HPDE6-E6E7 (cell line): ENCODE measurements around the gene BDH2.
A peak's percentile ranks its signal among the peaks of the same experiment; 100 is the strongest.

Experiments used
- DNase-seq: peaks from one replicate; pipeline ENCODE4 v3.0.0; 2011; ENCODE audit warnings: missing footprints; ENCODE audit errors: extremely low spot score

BDH2 gene

GRCh38 chr4:103099691-103100392 is at the start of gene BDH2:
Gene BDH2, minus strand, starts transcription at chr4:103099834. Its CDS starts 3,580 bp downstream, at chr4:103096254.
- peak; percentile 76 for DNase-seq

DNA sequence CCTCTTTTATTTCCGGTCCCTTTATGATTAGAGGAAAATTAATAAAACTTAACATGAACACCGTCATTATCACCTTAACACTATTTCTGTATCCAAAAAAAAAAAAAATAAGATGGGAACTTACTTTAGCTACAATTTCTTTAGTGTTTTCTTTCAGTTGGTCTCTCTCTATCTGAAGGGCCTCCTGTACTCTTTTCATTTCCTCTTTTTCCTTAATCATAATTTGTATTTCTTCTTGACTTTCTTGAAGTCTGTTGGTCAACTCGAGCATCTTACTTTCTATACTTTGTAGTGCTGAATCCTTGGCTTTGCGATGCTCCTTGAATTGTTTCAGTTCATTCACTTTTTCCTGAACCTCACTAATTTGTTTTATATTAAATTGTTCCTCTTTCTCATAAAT is 45.3 kb upstream of the BDH2 start:
- no peak for DNase-seq

- no peak for DNase-seq
Measured at GRCh38 chr4:103137446-103137827, 37.8 kb upstream of the BDH2 start.

GRCh38 chr4:103136671-103137445 is 37.2 kb upstream of the BDH2 start:
- no peak for DNase-seq

DNA sequence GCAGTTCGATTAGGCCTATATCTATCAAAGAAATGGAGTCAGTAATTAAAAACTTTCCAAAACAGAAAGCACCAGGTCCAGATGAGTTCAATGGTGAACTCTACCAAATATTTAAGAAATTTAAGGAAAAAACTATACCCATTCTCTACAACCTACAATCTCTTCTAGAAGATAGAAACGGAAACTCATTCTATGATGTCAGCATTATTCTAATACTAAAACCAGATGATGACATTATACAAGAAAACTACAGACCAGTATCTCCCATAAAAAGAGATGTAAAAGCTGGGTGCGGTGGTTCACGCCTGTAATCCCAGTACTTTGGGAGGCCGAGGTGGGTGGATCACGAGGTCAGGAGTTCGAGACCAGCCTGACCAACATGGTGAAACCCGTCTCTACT is 29.5 kb upstream of the BDH2 start:
- no peak for DNase-seq

DNA sequence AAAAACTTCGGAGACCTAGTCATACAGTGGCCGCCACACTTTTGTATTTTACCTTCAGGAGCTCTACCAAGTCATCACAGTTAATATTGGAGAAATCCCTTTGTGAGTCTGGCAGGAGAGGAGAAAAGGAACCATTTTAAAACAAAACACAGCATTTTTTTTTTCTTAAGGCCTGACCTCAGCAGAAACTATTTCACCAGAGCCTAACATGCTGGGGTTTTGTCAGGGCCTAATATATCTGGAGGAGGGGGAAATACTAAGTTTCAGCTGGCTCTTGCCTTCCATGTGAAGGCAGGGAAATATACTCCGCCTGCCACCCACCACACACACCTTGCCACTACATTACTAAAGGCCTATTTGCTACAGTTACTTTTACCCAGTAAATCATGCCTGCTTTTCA is 26.5 kb upstream of the BDH2 start:
- no peak for DNase-seq

DNA sequence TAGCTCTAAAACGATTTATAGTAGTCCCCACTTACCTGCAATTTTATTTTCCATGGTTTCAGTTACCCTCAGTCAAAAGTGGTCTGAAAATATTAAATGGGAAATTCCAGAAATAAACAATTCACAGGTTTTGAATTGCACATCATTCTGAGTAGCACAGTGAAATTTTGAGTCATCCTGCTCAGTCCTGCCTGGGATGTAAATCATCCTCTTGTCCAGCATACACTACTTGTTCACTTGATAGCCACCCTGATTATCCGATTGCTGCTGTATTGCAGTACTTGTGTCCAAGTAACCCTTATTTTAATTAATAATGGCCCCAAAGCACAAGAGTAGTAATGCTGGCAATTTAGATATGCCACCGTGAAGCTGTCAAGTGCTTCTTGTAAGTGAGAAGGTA is 23.5 kb upstream of the BDH2 start:
- no peak for DNase-seq

- DNase-seq = no peak
Measured at GRCh38 chr4:103118166-103118565, 18.5 kb upstream of the BDH2 start.

DNA sequence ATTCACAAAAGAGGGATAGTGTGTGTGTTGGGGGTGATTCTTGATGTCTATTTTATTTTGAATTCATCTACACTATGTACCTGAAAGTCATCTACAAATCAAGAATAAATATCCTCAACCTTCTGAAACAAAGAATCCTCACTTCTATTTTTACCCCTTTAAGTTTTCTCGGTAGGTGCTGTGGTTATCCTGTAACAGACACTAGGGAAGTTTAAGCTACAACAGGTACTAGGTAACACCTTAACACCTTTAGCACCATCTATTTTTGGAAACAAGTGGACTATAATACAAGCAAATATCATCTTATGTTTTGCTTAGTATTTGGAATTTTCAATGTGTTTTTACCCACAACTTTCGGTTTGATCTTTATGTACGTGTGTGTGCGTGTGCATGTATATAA is 12.0 kb upstream of the BDH2 start:
- no peak for DNase-seq

- no peak for DNase-seq
Measured at GRCh38 chr4:103108542-103108941, 8.9 kb upstream of the BDH2 start.

GRCh38 chr4:103105558-103106356 is 6.1 kb upstream of the BDH2 start:
- DNase-seq = no peak

GRCh38 chr4:103104886-103105285 is 5.3 kb upstream of the BDH2 start:
- no peak for DNase-seq

GRCh38 chr4:103100691-103101090 is 1.1 kb upstream of the BDH2 start:
- no peak for DNase-seq

- DNase-seq = no peak
Measured at GRCh38 chr4:103098756-103099440, 736 bp downstream of the BDH2 start.

DNA sequence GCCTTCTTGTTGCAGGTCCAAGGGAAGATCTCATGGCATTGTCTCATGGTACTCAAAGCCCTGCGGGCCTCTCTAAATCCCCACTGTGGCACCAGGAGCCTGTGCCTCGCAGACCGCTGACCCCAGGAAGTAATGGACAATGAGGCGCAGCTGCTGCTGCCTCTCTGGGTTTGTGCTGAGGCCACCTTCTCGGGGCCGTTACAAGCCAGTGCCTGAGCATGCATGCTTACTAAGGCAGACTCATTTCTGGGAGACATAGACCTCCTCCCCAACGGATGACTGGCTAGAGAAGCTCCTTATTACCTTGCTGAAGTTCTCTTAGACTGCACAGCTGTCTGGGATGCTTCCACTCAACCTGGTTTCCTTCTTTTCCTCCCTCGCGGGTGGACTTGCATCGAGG is 1.3 kb downstream of the BDH2 start:
- no peak for DNase-seq

- DNase-seq = no peak
Measured at GRCh38 chr4:103097112-103097511, 2.5 kb downstream of the BDH2 start.

- no peak for DNase-seq
Measured at GRCh38 chr4:103095080-103095479, 4.6 kb downstream of the BDH2 start.

GRCh38 chr4:103092245-103092644 is 7.4 kb downstream of the BDH2 start:
- no peak for DNase-seq

DNA sequence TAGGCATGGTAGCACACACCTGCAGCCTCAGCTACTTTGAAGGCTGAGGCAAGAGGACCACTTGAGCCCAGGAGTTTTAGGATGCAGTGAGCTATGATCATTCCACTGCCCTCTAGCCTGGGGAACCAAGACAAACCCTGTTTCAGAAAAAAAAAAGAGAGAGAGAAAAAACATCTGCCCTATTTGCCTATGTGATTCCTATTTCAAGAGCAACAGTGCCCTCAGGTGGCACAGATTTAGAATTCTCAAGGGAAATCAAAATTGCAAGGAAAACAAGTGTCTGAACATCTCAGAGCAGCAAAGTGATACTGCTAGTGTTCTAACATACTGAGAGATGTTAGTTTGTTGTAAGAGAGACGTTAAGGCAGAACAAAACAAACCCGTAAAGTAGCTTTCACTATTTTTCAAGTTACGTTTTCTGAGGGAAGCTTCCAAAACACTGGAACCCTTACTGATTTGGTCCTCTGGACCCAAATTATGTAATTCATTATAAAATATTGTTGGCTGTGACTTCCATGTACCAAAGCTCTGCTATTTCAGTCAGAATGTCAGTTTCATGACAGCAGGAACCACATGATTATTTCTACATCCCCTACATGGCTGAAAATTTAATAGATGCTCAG is 7.9 kb downstream of the BDH2 start:
- no peak for DNase-seq

DNA sequence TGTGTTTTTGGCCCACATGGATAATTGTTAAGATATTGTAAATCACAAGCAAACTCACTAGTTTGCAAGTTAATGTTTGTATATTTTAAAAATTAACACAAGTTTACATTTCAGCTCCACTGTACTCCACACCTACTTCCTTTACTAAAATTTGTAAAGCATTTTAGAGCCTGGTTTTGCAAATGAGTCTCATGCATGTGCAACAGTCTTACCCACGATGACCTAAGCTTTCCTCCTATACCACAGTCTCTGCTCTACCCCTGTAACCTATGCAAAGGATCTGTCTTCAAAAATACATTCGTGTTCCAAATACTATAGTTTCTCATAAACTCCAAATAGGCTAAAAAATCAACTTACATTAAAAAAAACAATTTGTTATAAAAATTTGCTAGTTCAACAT is 10.2 kb downstream of the BDH2 start:
- no peak for DNase-seq

DNA sequence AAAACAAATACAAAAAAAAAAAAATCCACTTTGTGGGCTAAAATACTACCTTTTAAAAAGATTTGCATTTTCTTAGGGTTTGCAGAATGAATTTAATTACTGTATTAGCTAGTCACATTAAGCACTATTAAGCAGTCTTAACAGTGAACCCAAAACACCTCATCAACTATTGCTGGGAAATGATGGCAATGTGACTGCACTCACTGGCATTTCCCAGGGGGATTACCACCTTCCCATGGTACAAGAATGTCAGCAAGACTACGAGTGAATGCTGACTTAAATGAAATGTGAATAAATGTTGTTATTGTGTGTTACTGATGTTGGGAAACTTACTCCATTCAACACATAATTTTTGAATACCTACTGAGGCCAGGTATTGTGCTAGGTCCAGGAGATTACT is 13.1 kb downstream of the BDH2 start:
- DNase-seq = no peak
